ENCODE measurements around the gene CHRNA7. TPM values are rescaled to one million over a fixed set of nuclear protein-coding genes. Genes with fewer than 3 reads are reported as not detected.

The CHRNA7 gene
- total RNA-seq, 2 experiments from 2014 or later = 0.20 TPM; not detected in 1

- no peak for ATAC-seq
- Mint-ChIP-seq H3K4me3 (no peak overlapping the region), H3K27me3 (peaks cover 3% of the 10 kb centered on the region), H3K27ac (no peak overlapping the region), H3K36me3 (ENCODE audit: low read depth) (no peaks in the 10 kb centered on the region), H3K9me3 (no peaks in the 10 kb centered on the region), H3K4me1 (ENCODE audit: low read depth) (no peaks in the 10 kb centered on the region)
- intact Hi-C loops (cut with micrococcal nuclease) = no loop called here
- ChIA-PET CTCF (no interaction called here), POLR2A (no interaction called here)
- DNase-seq = no peak
- TF ChIP-seq CTCF (IDR thresholded peaks at IDR 0.05) = no peak
These were observed 30.4 kb downstream of the CHRNA7 start for GRCh38 chr15:32060706-32061105.

GRCh38 chr15:32067115-32067514 lies 36.8 kb downstream of the CHRNA7 start:
- Mint-ChIP-seq H3K27ac (no peak overlapping the region), H3K36me3 (ENCODE audit: low read depth) (no peaks in the 10 kb centered on the region), H3K4me3 (no peak overlapping the region), H3K9me3 (peaks cover 22% of the 10 kb centered on the region), H3K4me1 (ENCODE audit: low read depth) (no peaks in the 10 kb centered on the region), H3K27me3 (peaks cover 3% of the 10 kb centered on the region)
- DNase-seq = no peak
- ChIA-PET POLR2A (interaction anchor here (0.6 kb wide), 1 partner anchor 52 kb away, joined by 3 read pairs; no protein-coding TSS in a partner anchor), CTCF (no interaction called here)
- intact Hi-C loops (cut with micrococcal nuclease) = no loop called here
- TF ChIP-seq CTCF (IDR thresholded peaks at IDR 0.05) = no peak
- no peak for ATAC-seq

- ATAC-seq (no peak), DNase-seq (no peak)
- no peak overlapping the region for H3K4me3 Mint-ChIP-seq
- no peaks in the 10 kb centered on the region for H3K4me1 Mint-ChIP-seq (ENCODE audit: low read depth)
- TF ChIP-seq CTCF (IDR thresholded peaks at IDR 0.05) = no peak
- intact Hi-C loops (cut with micrococcal nuclease) = no loop called here
- POLR2A ChIA-PET = no interaction called here
- H3K36me3 Mint-ChIP-seq (ENCODE audit: low read depth) = no peaks in the 10 kb centered on the region
- H3K27me3 Mint-ChIP-seq = peaks cover 6% of the 10 kb centered on the region
- H3K27ac Mint-ChIP-seq = no peak overlapping the region
- CTCF ChIA-PET = interaction anchor here (1.5 kb wide), 1 partner anchor 10 kb away, joined by 3 read pairs; no protein-coding TSS in a partner anchor
- H3K9me3 Mint-ChIP-seq = peaks cover 3% of the 10 kb centered on the region
These were observed 59.6 kb downstream of the CHRNA7 start for GRCh38 chr15:32089851-32090359.

- H3K4me3 Mint-ChIP-seq = no peak overlapping the region
- intact Hi-C loops (cut with micrococcal nuclease) = no loop called here
- peaks cover 3% of the 10 kb centered on the region for H3K9me3 Mint-ChIP-seq
- H3K27me3 Mint-ChIP-seq = peaks cover 8% of the 10 kb centered on the region
- CTCF ChIA-PET = interaction anchor here (0.6 kb wide), 1 partner anchor 8 kb away, joined by 3 read pairs; no protein-coding TSS in a partner anchor
- H3K36me3 Mint-ChIP-seq (ENCODE audit: low read depth) = no peaks in the 10 kb centered on the region
- TF ChIP-seq CTCF (IDR thresholded peaks at IDR 0.05) = no peak
- POLR2A ChIA-PET = no interaction called here
- DNase-seq (no peak), ATAC-seq (no peak)
- no peak overlapping the region for H3K27ac Mint-ChIP-seq
- H3K4me1 Mint-ChIP-seq (ENCODE audit: low read depth) = no peaks in the 10 kb centered on the region
These were observed 61.4 kb downstream of the CHRNA7 start for GRCh38 chr15:32091505-32092380.

- Mint-ChIP-seq H3K9me3 (no peaks in the 10 kb centered on the region), H3K27ac (no peak overlapping the region), H3K4me1 (ENCODE audit: low read depth) (no peaks in the 10 kb centered on the region), H3K36me3 (ENCODE audit: low read depth) (no peaks in the 10 kb centered on the region), H3K4me3 (no peak overlapping the region), H3K27me3 (peaks cover 10% of the 10 kb centered on the region)
- intact Hi-C loops (cut with micrococcal nuclease) = no loop called here
- no peak for DNase-seq
- TF ChIP-seq CTCF (IDR thresholded peaks at IDR 0.05) = no peak
- CTCF ChIA-PET = no interaction called here
- POLR2A ChIA-PET = no interaction called here
- ATAC-seq = no peak
These were observed 65.9 kb downstream of the CHRNA7 start for GRCh38 chr15:32096213-32096612.

All from activated CD8-positive, alpha-beta T cell treated with anti-CD3 and anti-CD28 coated beads for 36 hours (primary cell).